HG03066 (cell line): Measurements from ENCODE around the gene HHIP.

Experiments
- ATAC-seq: cut with Tn5 transposase; IDR thresholded peaks from one replicate; pipeline ENCODE4 v1.9.1; 2021; ENCODE audit warnings: low read depth; ENCODE audit not compliant: unreplicated experiment

The HHIP gene

GRCh38 chr4:144655491-144655890 lies 9.5 kb downstream of the HHIP start:
- no peak for ATAC-seq

DNA sequence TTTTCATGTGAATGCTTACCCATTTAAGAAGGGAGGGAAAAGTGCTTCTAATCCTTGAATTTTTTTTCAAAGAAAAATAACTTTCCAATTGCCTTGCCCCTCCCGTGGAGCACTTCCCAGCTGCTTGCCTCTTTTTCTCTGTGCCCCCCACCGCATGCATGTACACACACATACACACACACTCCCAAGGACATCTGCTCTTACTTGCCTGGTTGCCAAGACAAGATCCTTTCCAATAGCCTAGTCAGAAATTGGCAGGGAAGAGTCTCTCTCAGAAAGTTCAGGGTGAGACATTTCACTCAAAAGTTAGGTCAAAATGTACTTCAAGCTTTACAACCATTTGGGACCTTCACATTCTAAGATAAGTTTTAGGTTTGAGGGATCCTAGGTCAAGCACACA lies 10.9 kb downstream of the HHIP start:
- ATAC-seq = no peak

- no peak for ATAC-seq
Observed at GRCh38 chr4:144658015-144658567, 12.1 kb downstream of the HHIP start.

DNA sequence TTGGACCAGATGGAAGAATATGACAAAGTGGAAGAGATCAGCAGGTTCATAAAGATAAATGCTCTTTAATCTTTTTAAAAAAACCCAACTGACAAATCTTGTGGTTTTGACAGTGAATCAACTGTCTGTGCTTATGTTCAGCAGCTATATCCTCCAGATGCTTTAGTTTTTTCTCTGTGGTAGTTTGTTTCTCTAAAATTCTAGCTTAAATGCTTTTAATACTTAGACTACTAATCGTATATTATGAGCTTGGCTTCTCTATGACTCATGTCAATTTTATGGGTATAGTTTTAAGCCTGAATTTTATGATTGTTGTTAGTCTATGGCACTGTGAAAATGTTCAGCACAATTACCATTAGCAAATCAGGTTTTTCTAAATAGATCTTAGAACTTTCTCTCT lies 12.9 kb downstream of the HHIP start:
- ATAC-seq = no peak

DNA sequence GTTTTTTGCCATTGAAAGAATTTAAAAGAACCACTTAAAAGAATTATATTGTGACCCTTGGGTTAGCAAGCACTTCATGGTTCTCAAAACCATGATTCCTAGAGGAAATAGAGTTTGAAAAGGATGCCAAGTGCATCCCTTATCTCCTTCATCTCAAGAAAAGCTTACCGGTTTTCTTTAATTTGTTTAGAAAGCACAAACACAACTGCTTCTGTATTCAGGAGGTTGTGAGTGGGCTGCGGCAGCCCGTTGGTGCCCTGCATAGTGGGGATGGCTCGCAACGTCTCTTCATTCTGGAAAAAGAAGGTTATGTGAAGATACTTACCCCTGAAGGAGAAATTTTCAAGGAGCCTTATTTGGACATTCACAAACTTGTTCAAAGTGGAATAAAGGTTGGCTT lies 13.5 kb downstream of the HHIP start:
- no peak for ATAC-seq

DNA sequence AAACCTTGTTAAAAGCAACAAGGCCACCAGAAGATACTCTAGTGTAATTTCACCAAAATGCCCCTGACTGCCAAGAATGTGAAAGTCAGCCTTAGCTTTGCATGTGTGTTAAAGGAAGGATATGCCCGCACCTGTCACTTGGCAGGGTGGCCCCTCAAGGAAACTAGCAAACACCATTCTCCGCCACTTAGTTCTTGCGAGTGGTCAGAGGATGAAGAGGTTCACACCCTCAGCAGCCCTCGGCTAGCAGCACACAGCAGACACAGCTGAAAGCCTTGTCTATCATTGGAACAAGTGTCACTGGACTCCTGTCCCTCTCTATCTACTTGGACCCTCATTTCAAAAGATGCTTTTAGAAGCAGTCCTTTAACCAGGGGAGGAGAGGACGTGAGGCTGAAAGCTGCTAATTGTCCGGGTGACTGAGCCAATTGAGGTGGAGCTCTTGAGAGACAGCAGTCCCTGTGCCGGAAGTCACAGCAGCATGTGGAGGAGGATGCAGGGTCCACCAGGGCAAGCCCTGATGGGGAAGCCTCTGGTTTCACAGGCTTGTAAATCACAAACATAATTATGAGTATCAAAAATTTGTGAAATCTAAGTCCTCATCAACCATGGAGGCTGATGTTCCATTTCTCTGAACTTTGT lies 18.0 kb downstream of the HHIP start:
- ATAC-seq = no peak

- ATAC-seq = no peak
Observed at GRCh38 chr4:144666539-144667175, 20.7 kb downstream of the HHIP start.

GRCh38 chr4:144667500-144667899 lies 21.5 kb downstream of the HHIP start:
- ATAC-seq = no peak

DNA sequence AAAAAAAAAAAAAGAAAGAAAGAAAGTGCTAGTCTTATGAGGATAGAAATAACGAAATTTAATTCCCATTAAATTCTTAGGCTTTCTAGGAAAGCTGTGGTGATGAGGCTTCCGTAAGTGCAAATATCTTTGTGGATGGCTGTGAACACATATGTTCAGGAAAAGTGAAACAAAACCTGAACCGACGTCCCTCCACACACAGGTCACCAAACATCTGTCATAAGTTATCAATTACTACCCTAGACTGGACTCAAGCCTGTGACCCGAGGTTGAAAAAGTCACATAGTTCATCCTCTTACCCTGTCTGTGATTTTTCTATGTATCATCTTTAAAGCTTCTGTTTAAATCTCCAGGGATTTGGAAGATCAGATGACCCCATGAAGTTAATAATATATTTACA lies 24.8 kb downstream of the HHIP start:
- no peak for ATAC-seq

- ATAC-seq = no peak
Observed at GRCh38 chr4:144674711-144675110, 28.8 kb downstream of the HHIP start.

DNA sequence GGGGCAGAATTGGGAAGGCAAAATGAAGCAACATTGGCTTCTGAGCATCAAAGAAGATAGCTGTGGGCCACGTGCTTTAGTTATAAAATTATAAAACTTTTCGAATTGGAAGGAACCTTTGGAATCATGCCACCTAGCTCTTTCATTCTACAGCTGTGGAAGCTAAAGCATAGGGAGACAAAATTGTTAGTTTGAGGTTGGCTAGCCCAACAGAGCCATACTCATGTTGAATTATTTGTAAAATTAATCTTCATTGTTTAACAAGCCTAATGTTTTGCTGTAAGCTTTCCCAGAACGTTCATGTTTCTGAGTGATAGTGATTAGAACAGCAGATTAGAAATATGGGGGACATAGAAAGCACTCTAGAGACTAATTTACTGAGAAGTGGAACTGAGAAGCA lies 35.9 kb downstream of the HHIP start:
- no peak for ATAC-seq

DNA sequence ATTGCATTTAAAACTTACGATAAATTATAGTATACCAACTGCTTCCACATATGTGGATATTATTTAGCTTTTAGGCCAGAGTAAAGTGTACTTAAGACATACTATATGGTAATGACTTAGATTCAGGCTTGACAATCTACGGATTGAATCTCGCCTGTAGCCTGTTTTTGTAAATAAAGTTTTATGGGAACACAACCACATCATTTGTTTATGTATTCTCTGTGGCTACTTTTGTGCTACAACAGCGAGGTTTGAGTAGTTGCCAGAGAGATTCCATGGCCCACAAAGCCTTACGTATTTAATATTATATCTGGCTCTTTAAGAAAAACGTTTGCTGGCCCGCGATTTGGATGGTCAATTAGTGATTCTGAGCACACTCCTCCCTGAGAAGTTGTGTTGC lies 37.6 kb downstream of the HHIP start:
- ATAC-seq = no peak

GRCh38 chr4:144685911-144686310 lies 40.0 kb downstream of the HHIP start:
- no peak for ATAC-seq

DNA sequence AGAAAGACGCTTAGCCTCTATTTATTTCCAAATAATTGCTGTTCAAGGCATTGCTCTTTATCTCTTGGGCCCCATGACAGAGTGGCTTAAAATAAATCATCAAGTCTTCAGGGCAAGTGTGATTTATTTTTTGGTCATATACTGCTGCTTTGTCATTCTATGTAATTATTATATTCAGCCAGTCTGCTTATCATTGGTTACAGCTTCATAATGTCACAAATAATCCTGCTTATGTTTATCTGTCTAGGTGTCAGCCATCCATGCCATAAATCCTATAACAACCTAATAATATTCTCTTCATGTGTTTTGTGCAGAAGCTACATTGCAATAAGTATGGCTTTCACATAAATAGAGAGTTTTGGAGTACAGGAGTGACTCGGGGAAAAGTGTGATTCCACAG lies 41.0 kb downstream of the HHIP start:
- no peak for ATAC-seq

DNA sequence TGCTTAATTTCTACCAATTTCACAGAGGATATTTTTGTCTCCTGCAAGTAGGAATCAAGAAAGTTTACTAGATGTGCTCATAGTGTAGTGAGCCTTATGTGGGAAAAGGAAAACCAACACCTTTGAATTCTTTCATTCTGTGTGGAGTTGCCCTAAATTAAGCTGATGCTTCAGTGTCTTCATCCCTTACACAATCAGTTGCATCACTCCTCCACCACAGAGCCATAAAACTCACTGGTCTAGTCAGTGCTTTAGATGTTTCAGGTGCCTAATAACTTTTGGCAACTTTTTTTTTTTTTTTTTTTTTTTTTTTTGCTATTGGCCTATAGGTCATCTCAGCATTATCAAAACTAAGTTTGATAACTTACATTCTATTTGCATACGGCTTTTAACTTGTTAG lies 41.5 kb downstream of the HHIP start:
- no peak for ATAC-seq

- no peak for ATAC-seq
Observed at GRCh38 chr4:144688035-144688569, 42.1 kb downstream of the HHIP start.

- ATAC-seq = no peak
Observed at GRCh38 chr4:144689125-144689524, 43.2 kb downstream of the HHIP start.

DNA sequence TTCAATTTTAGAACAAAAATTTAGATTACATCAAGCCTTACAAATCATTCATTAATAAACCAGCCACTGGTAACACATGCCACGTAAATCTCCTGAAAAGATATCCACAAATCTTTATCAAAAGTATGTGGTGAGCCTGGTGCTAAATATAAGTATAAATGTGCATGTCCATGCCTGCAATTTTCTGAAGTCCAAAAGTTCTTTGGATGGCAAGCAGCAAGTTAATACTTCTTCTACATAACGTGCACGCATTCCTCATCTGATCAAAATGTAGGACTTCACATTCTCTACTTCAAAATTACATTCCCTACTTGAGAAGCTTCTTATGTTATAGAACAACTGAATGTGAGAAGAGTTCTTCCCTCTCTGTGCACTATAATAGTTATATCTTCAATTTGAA lies 49.8 kb downstream of the HHIP start:
- ATAC-seq = no peak

DNA sequence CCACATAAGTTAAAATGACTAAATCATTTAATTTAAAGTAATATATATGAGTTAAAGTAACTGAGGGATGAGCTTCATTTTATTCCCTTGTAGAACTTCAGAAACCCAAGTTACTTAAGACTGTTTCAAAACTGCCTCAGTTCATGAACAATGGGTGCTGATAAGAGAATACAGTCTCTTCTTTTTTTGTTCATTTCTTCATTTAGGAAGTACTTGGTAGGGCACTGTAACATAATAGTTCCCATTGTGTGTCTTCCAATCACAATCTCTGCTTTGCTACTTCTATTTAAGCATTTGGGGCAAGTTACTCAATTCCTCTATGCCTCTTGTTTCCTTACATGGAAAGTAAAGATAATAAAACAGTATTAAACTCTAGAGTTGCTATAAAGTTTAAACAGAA lies 50.4 kb downstream of the HHIP start:
- no peak for ATAC-seq

- ATAC-seq = no peak
Observed at GRCh38 chr4:144699565-144699964, 53.6 kb downstream of the HHIP start.

GRCh38 chr4:144701683-144702233 lies 55.8 kb downstream of the HHIP start:
- no peak for ATAC-seq

DNA sequence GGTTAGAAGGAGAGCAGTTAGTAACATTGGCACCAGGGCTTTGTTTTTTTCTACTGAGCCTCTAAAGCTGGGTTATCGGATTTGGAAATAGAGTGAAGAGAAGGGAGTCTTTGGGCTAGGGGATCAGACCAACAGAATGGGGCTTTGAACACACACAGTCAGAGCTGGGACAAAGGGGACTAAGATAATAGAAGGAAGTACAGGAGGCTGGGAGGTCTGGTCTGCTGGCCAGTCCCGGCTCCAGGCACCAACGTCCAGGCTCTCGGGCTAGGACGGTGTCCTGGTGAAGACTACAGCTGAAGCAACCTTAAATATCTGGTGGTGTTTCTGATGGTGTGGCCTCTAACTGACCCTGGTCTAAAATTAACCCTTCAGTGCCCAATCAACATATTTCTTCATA lies 57.5 kb downstream of the HHIP start:
- ATAC-seq = no peak
